Motor neuron (in vitro differentiated cells): ENCODE measurements around the gene LEP. TPM values are rescaled to one million over a fixed set of nuclear protein-coding genes. Genes with fewer than 3 reads are reported as not detected.
"Not testable (repeated sequence)": the region's sequence is repeated elsewhere in the genome, so short reads cannot be mapped to it uniquely, and the experiment has no call there.

Experiments
- ATAC-seq, 8 experiments: fragments of 200-7000 bp; cut with Tn5 transposase; replicated peaks in 6 of 8; 2 replicates each; pipeline ENCODE4 v1.8.0; 2021; ENCODE audit warnings: mild to moderate bottlenecking in 8 of 8, moderate library complexity in 8 of 8
- H3K27ac ChIP-seq, 2 donors: fragments of 250-450 bp; sonication (Bioruptor Pico); 2 replicates each; pipeline ENCODE4 v1.9.0; 2021; ENCODE audit warnings: antibody characterized with exemption in 2 of 2, mild to moderate bottlenecking in 2 of 2, moderate library complexity in 1 of 2
- H3K4me1 ChIP-seq, 2 donors: fragments of 250-450 bp; sonication (Bioruptor Pico); replicated peaks in 1 of 2; 2 replicates each; pipeline ENCODE4 v1.6.1; 2021; ENCODE audit warnings: antibody characterized with exemption in 2 of 2, mild to moderate bottlenecking in 2 of 2, moderate library complexity in 1 of 2
- H3K4me3 ChIP-seq, 5 donors: fragments of 250-450 bp; sonication (Bioruptor Pico); 2 replicates each; pipeline ENCODE4 v1.9.0; 2021; ENCODE audit warnings: antibody characterized with exemption in 5 of 5, mild to moderate bottlenecking in 5 of 5, moderate library complexity in 4 of 5
- WGBS, 10 experiments: fragments of 450-650 bp; shearing (Covaris generic); methylation state at CpG; one replicate each; pipeline ENCODE4 v1.0.0; 2022; 5-methylcytosine and 5-hydroxymethylcytosine counted together
- in situ Hi-C, 9 experiments: fragments of 400-800 bp; cut with MboI; loops; one replicate each; pipeline ENCODE4 v1.15.0; 2021; ENCODE audit warnings: low sequenced_read_pairs in 9 of 9, low pct_unique_long_range_greater_than_20kb in 2 of 9; ENCODE audit not compliant: unreplicated experiment in 9 of 9
- total RNA-seq, 8 experiments: library from RNA; unstranded; fragments of 300-600 nt; gene quantifications; 2 replicates each; pipeline versions ENCODE4 v1.2.3 to v1.2.4, GENCODE V29; 2022

The LEP gene
- total RNA-seq, 8 experiments from 2014 or later = under 0.01 to 0.62 (median 0.18) TPM; not detected in 2

DNA sequence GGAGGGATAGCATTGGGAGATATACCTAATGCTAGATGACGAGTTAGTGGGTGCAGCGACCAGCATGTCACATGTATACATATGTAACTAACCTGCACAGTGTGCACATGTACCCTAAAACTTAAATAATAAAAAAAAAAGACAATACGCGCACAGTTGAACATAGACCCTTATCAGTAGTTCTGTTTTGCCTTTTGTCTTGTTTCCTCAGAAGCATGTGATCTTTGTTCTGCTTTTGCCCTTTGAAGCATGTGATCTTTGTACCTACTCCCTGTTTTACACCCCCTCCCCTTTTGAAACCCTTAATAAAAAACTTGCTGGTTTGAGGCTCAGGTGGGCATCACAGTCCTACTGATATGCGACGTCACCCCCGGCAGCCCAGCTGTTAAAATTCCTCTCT is 56.9 kb downstream of the LEP start:
- in situ Hi-C loops, H3K4me3 ChIP-seq, H3K27ac ChIP-seq, ATAC-seq, H3K4me1 ChIP-seq: not testable (repeated sequence)
- 75 to 100% (median 93%) methylated on average over 2 to 3 of the region's 7 CpGs; no CpG with 5 or more reads in 4 of the 10 experiments for WGBS, 10 experiments

DNA sequence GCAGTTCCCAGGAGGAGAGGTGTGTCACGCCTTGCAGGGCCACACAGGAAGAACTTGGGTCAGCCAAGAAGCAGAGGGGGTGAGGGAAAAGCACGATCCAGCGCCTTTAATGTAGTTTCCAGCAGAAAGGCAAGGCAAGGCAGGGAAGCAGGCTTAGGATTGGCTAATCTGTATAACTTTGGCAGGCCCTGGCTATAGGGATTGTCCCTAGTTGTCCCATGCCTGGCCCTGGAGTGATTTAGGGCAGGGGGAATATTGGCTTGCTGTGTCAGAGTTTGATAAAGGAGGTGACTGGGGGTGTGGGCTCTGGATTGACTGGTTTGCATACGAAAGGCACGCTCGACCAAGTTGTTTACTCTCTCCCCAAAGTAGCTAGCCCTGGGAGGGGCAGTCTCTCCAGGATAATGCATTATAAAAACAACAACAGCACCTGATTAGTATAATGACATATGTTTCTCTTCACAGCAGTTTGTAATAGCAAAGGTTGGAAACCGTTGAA is 58.1 kb downstream of the LEP start:
- in situ Hi-C loops = no loop called here
- Histone ChIP-seq H3K4me1 (peaks cover 3 to 9% of the 10 kb centered on the region in 2 donors), H3K4me3 (no peak overlapping the region), H3K27ac (no peak overlapping the region)
- ATAC-seq = peak in 6 of 8 experiments; percentile 21 to 57 (median 38)
- WGBS, 10 experiments = 10 to 100% (median 50%) methylated on average over 1 to 6 of the region's 7 CpGs; no CpG with 5 or more reads in 3 of the 10 experiments

DNA sequence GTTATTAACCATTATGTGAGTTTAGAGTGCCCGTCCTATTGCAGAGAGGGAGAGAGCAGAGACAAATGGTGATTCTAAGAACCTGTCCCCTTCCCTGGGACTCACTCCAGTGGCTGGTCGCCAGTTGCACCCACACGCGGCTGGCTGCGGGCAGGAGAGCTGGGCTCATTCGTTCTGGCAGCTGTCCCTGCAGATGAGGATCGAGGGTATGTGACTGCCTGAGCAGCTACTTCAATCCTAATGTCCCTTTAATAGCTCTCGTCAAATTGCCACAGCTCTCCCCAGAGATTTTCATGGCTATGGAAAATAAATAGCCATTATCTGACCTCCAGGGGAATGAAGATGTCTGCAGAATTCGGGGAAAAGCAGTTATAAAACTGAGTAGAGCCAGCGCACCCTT is 61.1 kb downstream of the LEP start:
- in situ Hi-C loops = no loop called here
- Histone ChIP-seq H3K4me1 (peaks cover 3 to 9% of the 10 kb centered on the region in 2 donors), H3K4me3 (no peak overlapping the region), H3K27ac (no peak overlapping the region)
- WGBS, 10 experiments = 42 to 93% (median 63%) methylated on average over 1 to 6 of the region's 10 CpGs; no CpG with 5 or more reads in 3 of the 10 experiments
- ATAC-seq = peak in 1 of 8 experiments; percentile 47

DNA sequence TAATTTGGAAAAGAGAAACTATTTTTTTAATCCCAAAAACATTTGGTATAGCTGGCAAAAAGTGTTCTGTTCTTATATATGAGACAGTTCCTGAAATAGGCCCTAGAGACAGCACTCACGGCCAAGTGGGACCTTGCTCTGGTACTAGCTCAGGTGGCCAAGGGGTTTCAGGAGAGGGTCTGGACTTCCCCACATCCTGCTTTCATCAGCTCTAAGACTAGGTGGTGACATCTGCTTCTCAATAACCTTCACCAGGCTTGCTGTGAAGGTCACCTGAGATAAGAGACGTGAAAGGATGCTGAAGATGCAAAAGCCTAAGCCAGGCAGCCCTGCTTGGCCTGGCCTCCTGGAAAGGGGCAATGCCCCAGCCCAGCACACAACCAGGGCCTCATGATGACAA is 62.1 kb downstream of the LEP start:
- 90 to 100% (median 100%) methylated on average over 1 to 2 of the region's 2 CpGs; no CpG with 5 or more reads in 6 of the 10 experiments for WGBS, 10 experiments
- in situ Hi-C loops = no loop called here
- Histone ChIP-seq H3K4me3 (no peak overlapping the region), H3K4me1 (peaks cover 3 to 9% of the 10 kb centered on the region in 2 donors), H3K27ac (no peak overlapping the region)
- no peak for ATAC-seq

DNA sequence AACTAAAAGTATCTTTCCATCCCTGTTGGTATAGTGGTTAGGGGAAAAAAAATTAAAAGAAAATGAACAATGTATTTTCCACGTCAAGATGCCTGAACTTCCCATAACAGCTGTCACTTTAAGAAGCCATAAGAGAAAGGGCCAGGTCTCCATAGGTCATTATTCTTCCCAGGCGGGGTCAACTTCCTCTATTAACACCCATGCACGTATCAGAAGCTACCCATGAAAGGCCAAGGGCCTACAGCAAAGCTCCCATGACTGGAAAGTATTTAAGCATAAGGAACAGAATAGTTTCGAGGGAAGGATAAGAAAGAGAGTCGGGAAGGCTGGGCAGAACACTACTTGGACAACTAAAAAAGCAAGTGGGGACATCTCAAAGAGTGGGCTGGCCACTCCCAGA is 62.6 kb downstream of the LEP start:
- Histone ChIP-seq H3K4me1 (peaks cover 3 to 5% of the 10 kb centered on the region in 2 donors), H3K27ac (no peak overlapping the region), H3K4me3 (no peak overlapping the region)
- 69 to 100% (median 93%) methylated on average over 1 to 5 of the region's 5 CpGs; no CpG with 5 or more reads in 2 of the 10 experiments for WGBS, 10 experiments
- in situ Hi-C loops = no loop called here
- no peak for ATAC-seq

DNA sequence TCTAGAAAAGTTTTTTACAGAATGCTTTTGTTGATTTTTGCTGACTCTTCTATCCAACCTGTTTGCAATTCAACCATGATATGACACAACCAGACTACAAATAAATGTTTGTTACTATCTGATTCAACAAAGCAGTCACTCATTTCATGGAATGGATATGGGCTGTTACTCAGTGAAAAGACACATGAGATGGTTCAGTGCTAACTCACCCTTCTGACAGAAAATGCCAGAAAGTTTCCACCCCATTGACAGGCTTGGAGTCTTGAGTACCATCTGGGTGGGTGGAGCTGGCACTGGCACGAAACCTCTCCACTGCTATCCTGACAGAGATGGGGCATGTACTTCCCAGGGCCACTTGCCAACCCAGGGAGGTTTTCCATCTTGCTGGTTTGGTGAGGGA is 63.1 kb downstream of the LEP start:
- H3K27ac ChIP-seq = no peak overlapping the region
- H3K4me1 ChIP-seq = peaks cover under 1 to 3% of the 10 kb centered on the region in 2 donors
- 80 to 100% methylated on average over 1 of the region's 1 CpG; no CpG with 5 or more reads in 8 of the 10 experiments for WGBS, 10 experiments
- in situ Hi-C loops = no loop called here
- ATAC-seq = peak in 1 of 8 experiments; percentile 21
- H3K4me3 ChIP-seq = no peak overlapping the region

DNA sequence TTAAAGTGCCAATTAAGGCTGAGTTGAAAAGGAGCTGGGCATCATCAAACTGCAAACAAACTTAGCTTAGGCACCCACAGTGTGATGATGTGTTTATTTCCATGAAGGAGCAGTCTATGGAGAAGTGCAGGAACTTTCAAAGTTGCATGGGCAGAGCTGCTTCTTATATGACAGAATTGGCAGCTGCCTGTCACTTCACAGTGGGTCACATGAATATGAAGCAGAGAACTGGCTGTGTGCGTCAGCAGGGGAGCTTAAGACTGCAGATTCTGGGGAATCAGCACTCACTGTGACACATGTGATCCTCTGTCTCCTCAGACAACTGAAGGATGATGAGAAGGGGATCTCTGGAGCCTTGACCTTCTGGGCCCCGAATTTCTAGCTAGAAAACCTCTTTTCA is 66.0 kb downstream of the LEP start:
- in situ Hi-C loops = no loop called here
- Histone ChIP-seq H3K4me3 (no peak overlapping the region), H3K4me1 (peaks cover 0 to under 1% of the 10 kb centered on the region in 2 donors), H3K27ac (no peak overlapping the region)
- no peak for ATAC-seq
- 70 to 100% (median 81%) methylated on average over 1 to 2 of the region's 2 CpGs; no CpG with 5 or more reads in 4 of the 10 experiments for WGBS, 10 experiments

Other genes starting within 250 kb of the LEP start
- 10 to 100 TPM in 2 of 8 experiments, 1 to 10 TPM in 5, under 1 TPM in 1; 0.36 to 20.8 (median 6.7) TPM for gene LRRC4, start 209.8 kb upstream of the LEP start, total RNA-seq
- gene RBM28, start 102.6 kb downstream of the LEP start, total RNA-seq = 10 to 100 TPM; 20.1 to 64.8 (median 30.0) TPM
- gene PRRT4, start 120.4 kb downstream of the LEP start, total RNA-seq = 1 to 10 TPM in 5 of 8 experiments, under 1 TPM in 1, not detected in 2; 0.61 to 8.0 (median 6.9) TPM
- 10 to 100 TPM; 18.1 to 33.7 (median 31.6) TPM for gene IMPDH1, start 168.7 kb downstream of the LEP start, total RNA-seq
- gene HILPDA, start 214.6 kb downstream of the LEP start, total RNA-seq = 10 to 100 TPM in 7 of 8 experiments, 1 to 10 TPM in 1; 7.7 to 62.1 (median 19.7) TPM
- gene METTL2B, start 235.5 kb downstream of the LEP start, total RNA-seq = 10 to 100 TPM; 26.9 to 41.6 (median 30.5) TPM